NCI-H526 treated with DMSO at 0.1 percent for 48 hours (cell line): Measurements from ENCODE around the gene GPR22.
A peak's percentile ranks its signal among the peaks of the same experiment; 100 is the strongest.

Source experiments
- DNase-seq: peaks from one replicate; lab custom pipeline; 2025; lab: John Stamatoyannopoulos, UW

Gene GPR22

DNA sequence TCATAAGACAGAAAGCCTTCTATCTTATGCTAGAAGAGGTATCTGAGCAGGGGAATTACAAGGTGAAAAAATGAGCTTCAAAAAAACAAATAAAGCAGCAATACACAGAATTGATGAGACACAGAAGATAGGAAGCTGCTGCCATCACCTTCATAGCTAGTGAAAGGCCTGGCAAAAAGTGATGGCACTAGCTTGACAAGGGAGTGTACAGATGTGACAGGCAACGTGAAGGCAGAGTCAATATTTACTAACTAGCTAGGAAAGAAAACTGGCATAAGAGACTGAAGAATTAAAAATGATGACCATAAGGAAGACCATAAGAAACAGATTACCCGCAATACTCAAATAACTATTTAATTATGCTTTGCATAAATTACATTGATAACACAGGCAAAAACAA is 9.4 kb downstream of the GPR22 start:
- DNase-seq: peak; percentile 38

DNA sequence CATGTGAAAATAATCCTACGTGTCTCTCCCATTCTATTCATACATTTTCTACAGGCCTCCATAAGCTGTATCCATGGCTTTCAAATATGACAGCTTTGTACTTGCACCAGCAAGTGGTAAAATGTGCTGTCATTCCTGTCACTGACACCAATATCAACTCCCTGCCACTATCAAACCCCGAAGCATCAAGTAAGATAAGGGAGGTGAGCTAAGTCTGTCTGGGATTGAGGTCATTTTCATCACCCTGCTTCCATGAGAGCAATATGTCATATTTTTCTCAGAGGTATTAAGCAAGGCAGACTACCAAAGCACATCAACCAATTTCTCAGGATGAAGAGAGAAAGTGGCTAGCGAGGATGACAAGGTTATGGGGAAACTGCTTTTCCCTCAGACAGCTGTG is 11.1 kb downstream of the GPR22 start:
- no peak for DNase-seq

DNA sequence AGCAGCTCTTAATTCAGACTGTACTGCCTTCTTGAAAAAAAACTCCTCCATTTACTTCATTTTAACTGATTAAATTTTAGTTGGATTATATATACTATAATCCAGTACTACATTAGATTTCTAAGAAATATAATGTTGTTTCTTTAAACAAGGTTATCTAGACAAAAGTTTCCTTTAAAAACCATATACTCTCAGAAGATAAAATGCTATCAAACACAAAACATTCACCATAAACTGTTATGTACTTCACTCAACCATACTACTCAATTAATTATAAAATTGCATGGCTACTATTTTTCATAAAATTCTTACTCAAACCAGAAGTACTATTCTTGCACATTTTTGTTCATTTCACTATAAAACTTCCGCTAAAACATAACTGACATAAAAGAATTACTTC is 12.7 kb downstream of the GPR22 start:
- DNase-seq: no peak

DNA sequence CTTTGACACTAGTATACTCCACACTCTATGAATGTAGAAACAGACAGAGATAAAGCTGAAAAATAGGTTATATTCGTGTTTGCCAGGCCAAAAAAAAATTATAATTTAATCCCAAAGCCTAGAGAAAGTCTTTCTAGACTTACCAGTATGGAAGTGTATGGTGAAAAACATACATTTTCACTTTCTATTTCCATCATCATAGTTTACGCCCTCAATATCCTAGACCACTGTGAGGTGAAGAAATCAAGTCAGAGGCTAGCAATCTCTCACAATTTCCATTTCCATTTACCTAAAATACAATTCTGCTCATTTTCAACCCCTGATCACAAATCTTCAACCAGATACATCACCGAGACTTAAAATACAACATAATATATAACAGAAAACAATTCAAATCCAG is 16.2 kb downstream of the GPR22 start:
- no peak for DNase-seq

DNA sequence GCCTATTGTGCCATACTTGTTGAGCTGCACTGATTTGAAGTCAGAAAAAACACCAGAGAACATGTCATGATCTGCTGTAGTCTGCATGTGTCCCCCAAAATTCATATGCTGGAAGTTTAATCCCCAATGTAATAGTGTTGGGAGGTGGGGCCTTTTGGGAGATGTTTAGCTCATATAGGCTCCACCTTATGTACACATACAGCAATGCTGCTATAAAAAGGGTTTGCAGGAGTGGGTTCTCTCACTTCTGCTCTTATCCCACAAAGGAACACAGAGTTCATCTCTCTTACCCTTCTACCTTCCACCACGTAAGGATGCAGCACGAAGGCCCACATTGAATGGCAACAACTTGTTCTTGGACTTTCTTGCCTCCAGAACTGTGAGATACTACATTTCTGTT is 23.0 kb downstream of the GPR22 start:
- no peak for DNase-seq

DNA sequence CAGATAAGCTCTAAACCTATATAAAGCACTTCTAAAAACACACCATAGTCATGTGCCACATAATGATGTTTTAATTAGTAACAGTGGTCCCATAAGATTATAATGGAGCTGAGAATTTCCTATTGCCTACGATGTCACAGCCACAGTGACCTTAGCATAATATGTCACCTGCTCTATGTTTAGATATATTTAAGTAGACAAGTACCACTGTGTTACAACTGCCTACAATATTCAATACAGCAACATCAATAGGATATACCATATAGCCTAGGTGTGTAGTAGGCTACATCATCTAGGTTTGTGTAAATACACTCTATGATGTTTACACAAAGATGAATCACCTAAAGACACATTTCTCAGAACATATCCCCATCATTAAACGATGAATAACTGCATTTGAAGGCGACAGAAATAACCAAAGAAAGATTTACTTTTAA is 24.5 kb downstream of the GPR22 start:
- no peak for DNase-seq

DNA sequence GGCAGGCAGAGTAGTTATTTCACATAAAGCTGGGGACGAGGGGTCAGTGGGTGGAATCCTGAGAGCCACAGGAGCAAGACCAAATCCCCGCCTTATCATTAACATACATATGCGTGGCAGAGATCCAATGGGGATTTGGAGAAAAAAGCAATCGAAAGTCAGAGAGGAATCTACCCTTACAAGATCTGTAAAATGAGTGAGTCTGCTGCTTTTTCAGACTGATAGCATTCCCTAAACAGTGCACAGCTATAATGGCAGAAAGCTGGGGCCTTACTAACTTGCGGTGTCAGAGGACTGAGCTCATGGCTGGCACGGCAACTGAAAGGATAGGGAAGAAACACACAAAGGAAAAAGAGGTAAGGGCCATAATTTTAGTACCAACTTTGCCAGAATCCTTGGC is 25.0 kb downstream of the GPR22 start:
- DNase-seq: no peak

DNA sequence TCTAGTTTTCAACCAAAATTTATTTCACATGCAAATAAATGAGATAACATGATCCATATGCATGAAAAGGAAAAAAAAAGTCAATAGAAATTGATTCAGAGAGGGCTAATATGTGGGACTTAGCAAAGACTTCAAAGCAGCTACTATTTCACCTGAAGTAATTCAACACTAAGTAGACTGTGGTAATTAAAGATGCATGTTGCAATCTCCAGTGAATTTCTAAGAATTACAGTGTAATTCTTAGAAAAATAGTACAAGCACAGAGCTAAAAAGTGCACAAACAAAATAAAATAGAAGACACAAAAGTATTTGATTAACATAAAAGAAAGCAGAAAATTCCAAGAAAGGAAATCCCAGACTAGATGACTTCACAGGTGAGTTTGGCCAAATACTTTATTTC is 25.7 kb downstream of the GPR22 start:
- DNase-seq: no peak

DNA sequence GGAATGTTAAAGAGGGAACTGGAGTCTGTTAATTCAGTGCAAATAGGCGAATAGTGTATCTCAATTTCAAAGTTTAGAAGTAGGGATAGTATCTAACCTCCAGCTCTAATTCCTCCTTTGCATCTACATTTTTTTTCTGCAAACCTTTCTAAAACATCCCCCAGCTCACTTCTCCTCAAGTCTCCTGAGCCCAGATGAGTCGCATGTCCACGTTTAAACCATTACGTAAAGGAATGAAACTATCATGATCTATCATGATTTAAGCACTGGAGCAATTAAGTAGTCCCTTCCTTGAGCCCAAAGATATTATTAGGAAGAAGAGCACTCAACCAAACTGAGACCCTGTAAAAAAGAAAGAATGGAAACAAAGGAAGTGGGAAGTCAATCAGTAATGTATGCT is 29.9 kb downstream of the GPR22 start:
- DNase-seq: no peak

DNA sequence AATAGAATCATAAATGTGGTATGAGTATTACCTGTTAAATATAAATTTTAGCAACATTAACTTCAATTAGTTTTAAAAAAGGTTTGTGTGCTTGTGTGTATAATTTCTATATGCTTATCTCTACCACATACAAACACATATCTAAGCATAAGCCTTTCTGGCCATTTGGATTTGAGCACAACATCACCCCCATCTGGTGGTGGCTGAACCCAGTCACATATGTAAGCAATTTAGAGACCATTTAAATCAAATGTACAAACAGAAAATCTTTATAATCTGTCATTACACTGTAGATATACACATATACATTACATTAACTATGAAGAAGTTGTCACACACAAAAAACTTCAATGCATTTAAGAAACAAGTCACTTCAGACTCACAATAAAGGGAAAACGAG is 31.7 kb downstream of the GPR22 start:
- DNase-seq: peak; percentile 42

DNA sequence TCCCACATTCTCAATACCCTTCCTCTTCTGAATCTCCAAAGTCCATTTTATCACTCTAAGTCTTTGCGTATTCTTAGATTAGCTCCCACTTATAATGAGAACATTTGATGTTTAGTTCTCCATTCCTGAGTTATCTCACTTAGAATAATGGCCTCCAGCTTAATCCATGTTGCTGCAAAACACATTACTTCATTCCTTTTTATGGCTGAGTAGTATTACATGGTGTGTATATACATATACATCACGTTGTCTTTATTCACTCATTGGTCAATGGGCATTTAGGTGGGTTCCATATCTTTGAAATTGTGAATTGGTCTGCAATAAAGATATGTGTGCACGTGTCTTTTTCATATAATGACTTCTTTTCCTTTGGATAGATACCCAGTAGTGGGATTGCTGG is 32.3 kb downstream of the GPR22 start:
- DNase-seq: peak; percentile 72

DNA sequence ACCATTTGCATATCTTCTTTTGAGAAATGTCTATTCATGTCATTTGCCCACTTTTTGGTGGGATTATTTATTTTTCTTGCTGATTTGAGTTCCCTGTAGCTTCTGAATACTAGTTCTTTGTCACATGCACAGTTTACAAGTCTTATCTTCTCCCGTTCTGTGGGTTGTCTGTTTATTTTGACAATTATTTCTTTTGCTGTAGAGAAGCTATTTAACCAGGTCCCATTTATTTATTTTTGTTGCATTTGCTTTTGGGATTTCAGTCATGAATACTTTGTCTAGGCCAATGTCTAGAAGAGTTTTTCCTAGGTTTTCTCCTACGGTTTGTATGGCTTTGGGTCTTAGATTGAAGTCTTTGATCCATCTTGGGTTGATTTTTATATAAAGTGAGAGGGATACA is 32.9 kb downstream of the GPR22 start:
- no peak for DNase-seq

DNA sequence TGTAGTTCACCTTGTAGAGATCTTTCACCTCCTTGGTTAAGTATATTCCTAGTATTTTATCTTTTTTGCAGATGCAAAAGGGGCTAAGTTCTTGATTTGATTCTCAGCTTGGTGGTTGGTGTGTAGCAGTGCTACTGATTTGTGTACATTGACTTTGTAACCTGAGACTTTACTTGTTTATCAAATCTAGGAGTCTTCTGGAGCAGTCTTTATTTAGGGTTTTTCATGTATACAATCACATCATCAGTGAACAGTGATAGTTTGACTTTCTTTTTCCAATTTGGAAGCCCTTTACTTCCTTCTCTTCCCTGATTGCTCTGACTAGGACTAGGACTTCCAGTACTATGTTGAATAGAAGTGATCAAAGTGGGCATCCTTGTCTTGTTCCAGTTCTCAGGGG is 33.8 kb downstream of the GPR22 start:
- DNase-seq: peak; percentile 37

DNA sequence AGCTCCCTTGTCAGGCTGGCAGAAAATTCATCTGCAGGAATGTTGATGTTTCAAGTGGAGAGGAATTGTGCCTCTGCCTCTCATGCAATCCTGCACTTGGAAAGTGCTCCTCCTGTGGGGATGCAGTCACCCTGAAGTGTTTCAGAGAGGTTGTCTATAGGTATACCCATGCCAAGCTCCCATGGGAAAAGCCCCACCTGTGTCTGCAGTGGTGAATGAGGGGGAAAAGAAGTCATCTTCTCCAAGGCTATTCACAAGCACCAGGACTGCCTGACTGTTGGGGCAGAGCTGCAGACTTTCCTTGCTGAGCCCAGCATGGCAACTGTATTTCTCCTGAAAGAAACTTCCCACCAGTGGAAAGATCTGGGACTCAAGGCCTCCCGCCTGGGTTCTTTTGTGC is 35.5 kb downstream of the GPR22 start:
- DNase-seq: no peak

DNA sequence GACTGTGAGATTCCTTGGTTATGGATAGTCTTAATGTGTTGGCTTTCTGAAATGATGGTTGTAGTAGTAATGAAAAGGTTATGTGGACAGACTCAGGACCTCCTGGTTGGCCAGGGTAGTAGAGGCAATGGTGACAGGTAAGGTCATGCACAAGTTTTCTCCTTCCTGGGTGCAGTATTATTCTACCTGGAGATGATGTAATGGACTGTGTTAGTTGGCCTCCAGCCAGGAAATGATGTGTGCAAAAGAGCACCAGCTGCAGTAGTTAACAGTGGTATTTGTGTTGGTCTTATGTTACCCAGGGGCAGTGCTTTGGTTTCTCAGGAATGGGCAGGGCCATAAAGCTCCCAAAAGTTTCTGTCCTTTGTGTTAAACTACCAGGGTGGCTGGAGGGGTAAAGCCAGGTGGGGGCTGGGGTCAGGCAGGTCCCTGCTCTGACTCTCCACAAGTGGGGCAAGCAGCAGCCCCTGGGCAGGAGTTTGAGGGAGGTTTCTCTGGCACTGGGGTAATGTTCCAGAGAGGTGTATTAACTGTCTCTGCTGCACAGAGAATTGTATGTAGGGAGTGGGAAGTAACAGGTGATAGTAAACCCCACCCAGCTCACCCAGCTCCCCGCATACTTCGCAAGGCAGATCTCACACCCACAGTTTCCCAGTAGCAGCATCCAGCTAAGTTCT is 36.3 kb downstream of the GPR22 start:
- DNase-seq: no peak

DNA sequence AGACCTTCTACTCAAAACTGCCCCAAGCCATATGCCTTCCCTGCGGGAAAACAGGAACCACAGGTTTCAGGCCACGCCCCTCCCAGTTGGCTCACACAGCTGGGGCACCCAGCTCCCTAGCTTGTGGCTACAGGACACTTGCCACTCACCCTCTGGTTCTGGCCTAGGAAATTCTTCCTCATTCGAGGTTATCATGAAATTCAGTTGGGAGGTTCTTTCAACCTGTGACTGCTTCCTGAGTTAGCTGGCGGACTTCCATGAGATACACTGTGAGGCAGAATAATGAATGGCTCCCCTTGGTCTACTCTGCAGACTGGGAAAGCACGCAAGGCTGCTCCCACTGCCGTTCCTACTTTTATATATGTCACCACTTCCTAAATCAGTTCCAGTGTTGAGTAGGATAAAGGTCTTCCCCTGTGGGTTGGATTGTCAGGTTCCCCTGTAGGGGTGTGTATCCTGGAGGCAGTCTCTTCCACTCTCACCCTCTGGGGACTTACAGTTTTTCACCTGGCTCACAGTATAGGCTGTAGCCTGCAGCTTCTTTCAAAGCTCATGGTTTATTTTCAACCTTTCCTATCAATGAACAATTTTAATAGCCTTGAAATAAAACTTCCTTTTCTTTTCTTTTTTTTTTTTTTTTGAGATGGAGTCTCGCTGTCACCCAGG is 37.0 kb downstream of the GPR22 start:
- peak; percentile 32 for DNase-seq
